CD14-positive monocyte (primary cell): ENCODE results near the gene GALNT14. TPM values are rescaled to one million over a fixed set of nuclear protein-coding genes. Genes with fewer than 3 reads are reported as not detected.

Experiments used
- DNase-seq, 3 donors: peaks; one replicate each; pipeline ENCODE4 v3.0.0-alpha.2; 2011 to 2022
- H2AFZ ChIP-seq: 2 replicates; pipeline ENCODE4 v1.6.0; 2012; ENCODE audit warnings: mild to moderate bottlenecking, low read depth, low read length, inconsistent platforms; ENCODE audit not compliant: insufficient read depth, poor library complexity, severe bottlenecking
- H3K27ac ChIP-seq, 2 donors: 1 replicate in 1 of 2; 2 replicates in 1 of 2; pipeline ENCODE4 v1.5.1; 2012 to 2013; ENCODE audit warnings: low read length in 2 of 2, control low read depth in 1 of 2, inconsistent platforms in 1 of 2, low read depth in 1 of 2, mild to moderate bottlenecking in 1 of 2
- H3K27me3 ChIP-seq, 2 donors: one replicate each; pipeline versions ENCODE4 v1.6.0 to v1.6.1; 2011 to 2013; ENCODE audit warnings: low read length in 2 of 2; ENCODE audit not compliant: control insufficient read depth in 2 of 2, insufficient read depth in 2 of 2
- H3K36me3 ChIP-seq, 2 donors: replicated peaks in 1 of 2; 1 replicate in 1 of 2; 2 replicates in 1 of 2; pipeline versions ENCODE4 v1.5.1 to v1.6.1; 2012 to 2013; ENCODE audit warnings: low read length in 2 of 2, control low read depth in 1 of 2, inconsistent platforms in 1 of 2, mild to moderate bottlenecking in 1 of 2; ENCODE audit not compliant: insufficient read depth in 2 of 2, control insufficient read depth in 1 of 2
- H3K4me1 ChIP-seq, 2 donors: 1 replicate in 1 of 2; 2 replicates in 1 of 2; pipeline versions ENCODE4 v1.5.1 to v1.6.1; 2012 to 2013; ENCODE audit warnings: low read length in 2 of 2, control low read depth in 1 of 2, inconsistent platforms in 1 of 2, mild to moderate bottlenecking in 1 of 2, moderate library complexity in 1 of 2; ENCODE audit not compliant: insufficient read depth in 2 of 2, control insufficient read depth in 1 of 2
- H3K4me2 ChIP-seq: replicated peaks from 2 replicates; pipeline ENCODE3; 2012; ENCODE audit warnings: low read length, moderate library complexity, mild to moderate bottlenecking; ENCODE audit not compliant: poor library complexity, severe bottlenecking; ENCODE audit errors: extremely low read depth
- H3K4me3 ChIP-seq, 3 experiments: fragments of 200-600 bp in 1 of 3; sonication (generic) in 1 of 3; replicated peaks in 1 of 3; 1 replicate in 2 of 3; 2 replicates in 1 of 3; pipeline ENCODE4 v1.5.1; 2011 to 2013; ENCODE audit warnings: low read length in 3 of 3, mild to moderate bottlenecking in 3 of 3, control low read depth in 2 of 3, low read depth in 2 of 3, inconsistent platforms in 1 of 3, moderate library complexity in 1 of 3
- H3K79me2 ChIP-seq: 2 replicates; pipeline ENCODE4 v1.6.0; 2012; ENCODE audit warnings: mild to moderate bottlenecking, control low read depth, inconsistent platforms, low read length, moderate library complexity; ENCODE audit not compliant: insufficient read depth
- H3K9ac ChIP-seq: 2 replicates; pipeline ENCODE4 v1.6.0; 2017; ENCODE audit warnings: low read length, mild to moderate bottlenecking; ENCODE audit not compliant: insufficient read depth, poor library complexity, severe bottlenecking
- H3K9me3 ChIP-seq, 2 donors: replicated peaks in 1 of 2; 1 replicate in 1 of 2; 2 replicates in 1 of 2; pipeline versions ENCODE4 v1.5.1 to v1.6.1; 2012 to 2013; ENCODE audit warnings: low read length in 2 of 2, control low read depth in 1 of 2; ENCODE audit not compliant: control insufficient read depth in 1 of 2, insufficient read depth in 1 of 2
- H4K20me1 ChIP-seq: 2 replicates; pipeline ENCODE4 v1.6.0; 2012; ENCODE audit warnings: mild to moderate bottlenecking, low read length, control low read depth, moderate library complexity; ENCODE audit not compliant: insufficient read depth
- H3K27ac Mint-ChIP-seq, 7 donors: one replicate each; pipeline ENCODE4 v1.8.0; 2020; ENCODE audit warnings: mild to moderate bottlenecking in 7 of 7, mixed read lengths in 7 of 7, moderate library complexity in 6 of 7, inconsistent platforms in 2 of 7
- H3K27me3 Mint-ChIP-seq, 3 donors: one replicate each; pipeline ENCODE4 v1.8.0; 2021 to 2022; ENCODE audit warnings: low read depth in 3 of 3, mild to moderate bottlenecking in 3 of 3, mixed read lengths in 3 of 3, moderate library complexity in 3 of 3, inconsistent platforms in 1 of 3
- H3K36me3 Mint-ChIP-seq, 2 donors: one replicate each; pipeline ENCODE4 v1.8.0; 2020; ENCODE audit warnings: mixed read lengths in 2 of 2, inconsistent platforms in 1 of 2, mild to moderate bottlenecking in 1 of 2
- H3K4me1 Mint-ChIP-seq: one replicate; pipeline ENCODE4 v1.8.0; 2020; ENCODE audit warnings: mild to moderate bottlenecking, mixed read lengths
- H3K4me3 Mint-ChIP-seq, 2 donors: one replicate each; pipeline ENCODE4 v1.8.0; 2020; ENCODE audit warnings: mild to moderate bottlenecking in 2 of 2, mixed read lengths in 2 of 2, moderate library complexity in 1 of 2
- H3K9me3 Mint-ChIP-seq, 7 donors: one replicate each; pipeline ENCODE4 v1.8.0; 2020 to 2022; ENCODE audit warnings: mixed read lengths in 7 of 7, mild to moderate bottlenecking in 6 of 7, moderate library complexity in 6 of 7, inconsistent platforms in 2 of 7
- WGBS: methylation state at CpG from one replicate; pipeline ENCODE4 v1.1.5; 2013; ENCODE audit warnings: missing lambda C conversion rate; ENCODE audit not compliant: insufficient coverage; 5-methylcytosine and 5-hydroxymethylcytosine counted together
- intact Hi-C, 2 donors: fragments of 100-400 bp; cut with micrococcal nuclease; formaldehyde crosslinking; loops; one replicate each; pipeline versions ENCODE4 v1.15.0 to v1.15.1; 2023
- polyA plus RNA-seq, 3 donors: library from polyadenylated mRNA; depleted of rRNA in 1 of 3; unstranded in 2 of 3; stranded (reverse) in 1 of 3; fragments of 300-500 nt in 2 of 3; fragments of >200 nt in 1 of 3; fragmentation: Illumina TruSeq in 2 of 3; gene quantifications; 1 replicate in 2 of 3; 2 replicates in 1 of 3; pipeline ENCODE4 v1.2.3, GENCODE V29; 2012 to 2021
- TF ChIP-seq, protein P1 (sequence below): fragments of 200-600 bp; IDR thresholded peaks from one replicate; pipeline ENCODE4 v1.8.0; 2022; ENCODE audit warnings: antibody characterized with exemption, mild to moderate bottlenecking

GALNT14 gene
- polyA plus RNA-seq, 3 donors = 0.33 TPM; not detected in 2

DNA sequence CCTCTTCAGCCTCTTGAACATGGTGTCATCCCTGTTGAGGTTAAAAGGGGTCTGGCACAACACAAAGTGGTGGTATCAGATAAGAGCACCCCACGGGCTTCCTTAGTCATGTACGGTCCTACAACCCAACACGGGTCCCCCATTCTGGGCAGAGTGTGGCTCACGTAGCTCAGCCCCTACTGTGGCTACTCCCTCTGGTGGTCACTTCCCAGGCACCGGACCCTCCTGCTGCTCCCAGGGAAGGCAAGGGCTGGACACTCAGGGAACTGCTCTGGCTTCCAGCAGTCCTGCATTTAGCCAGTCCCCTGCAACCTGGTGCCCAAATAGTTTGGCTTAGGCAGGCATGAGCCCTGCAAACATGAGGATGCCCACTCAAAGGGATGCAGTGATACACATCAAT, 58.6 kb downstream of the GALNT14 start:
- DNase-seq = no peak
- no peaks in the 10 kb centered on the region for H3K36me3 Mint-ChIP-seq
- H3K4me1 Mint-ChIP-seq = no peaks in the 10 kb centered on the region
- H4K20me1 ChIP-seq = no peaks in the 10 kb centered on the region
- intact Hi-C loops = no loop called here
- H3K27me3 Mint-ChIP-seq = no peaks in the 10 kb centered on the region
- H3K9me3 ChIP-seq = no peaks in the 10 kb centered on the region
- H3K36me3 ChIP-seq = no peaks in the 10 kb centered on the region
- H3K9ac ChIP-seq = no peak overlapping the region
- TF ChIP-seq, protein P1, sequence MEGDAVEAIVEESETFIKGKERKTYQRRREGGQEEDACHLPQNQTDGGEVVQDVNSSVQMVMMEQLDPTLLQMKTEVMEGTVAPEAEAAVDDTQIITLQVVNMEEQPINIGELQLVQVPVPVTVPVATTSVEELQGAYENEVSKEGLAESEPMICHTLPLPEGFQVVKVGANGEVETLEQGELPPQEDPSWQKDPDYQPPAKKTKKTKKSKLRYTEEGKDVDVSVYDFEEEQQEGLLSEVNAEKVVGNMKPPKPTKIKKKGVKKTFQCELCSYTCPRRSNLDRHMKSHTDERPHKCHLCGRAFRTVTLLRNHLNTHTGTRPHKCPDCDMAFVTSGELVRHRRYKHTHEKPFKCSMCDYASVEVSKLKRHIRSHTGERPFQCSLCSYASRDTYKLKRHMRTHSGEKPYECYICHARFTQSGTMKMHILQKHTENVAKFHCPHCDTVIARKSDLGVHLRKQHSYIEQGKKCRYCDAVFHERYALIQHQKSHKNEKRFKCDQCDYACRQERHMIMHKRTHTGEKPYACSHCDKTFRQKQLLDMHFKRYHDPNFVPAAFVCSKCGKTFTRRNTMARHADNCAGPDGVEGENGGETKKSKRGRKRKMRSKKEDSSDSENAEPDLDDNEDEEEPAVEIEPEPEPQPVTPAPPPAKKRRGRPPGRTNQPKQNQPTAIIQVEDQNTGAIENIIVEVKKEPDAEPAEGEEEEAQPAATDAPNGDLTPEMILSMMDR = peak; percentile 11
- H3K4me3 Mint-ChIP-seq = no peak overlapping the region
- no peak overlapping the region for H3K27ac Mint-ChIP-seq
- H3K4me3 ChIP-seq = no peak overlapping the region
- H3K79me2 ChIP-seq = no peaks in the 10 kb centered on the region
- H3K27me3 ChIP-seq = no peaks in the 10 kb centered on the region
- no peak overlapping the region for H3K4me2 ChIP-seq
- WGBS = 89% methylated on average over 5 of the region's 5 CpGs
- no peaks in the 10 kb centered on the region for H3K9me3 Mint-ChIP-seq
- no peaks in the 10 kb centered on the region for H3K4me1 ChIP-seq
- no peak overlapping the region for H3K27ac ChIP-seq
- no peak overlapping the region for H2AFZ ChIP-seq

- H2AFZ ChIP-seq = no peak overlapping the region
- H3K4me3 ChIP-seq = no peak overlapping the region
- H3K9me3 ChIP-seq = no peaks in the 10 kb centered on the region
- no peaks in the 10 kb centered on the region for H3K27me3 ChIP-seq
- H3K27ac ChIP-seq = no peak overlapping the region
- Mint-ChIP-seq H3K4me1 (no peaks in the 10 kb centered on the region), H3K9me3 (no peaks in the 10 kb centered on the region), H3K36me3 (no peaks in the 10 kb centered on the region), H3K27ac (peak overlapping the region in 1 of 7 donors; percentile 9), H3K27me3 (no peaks in the 10 kb centered on the region), H3K4me3 (no peak overlapping the region)
- H3K9ac ChIP-seq = no peak overlapping the region
- no peak overlapping the region for H3K4me2 ChIP-seq
- 77% methylated on average over 5 of the region's 6 CpGs for WGBS
- no peaks in the 10 kb centered on the region for H3K4me1 ChIP-seq
- no peaks in the 10 kb centered on the region for H3K36me3 ChIP-seq
- intact Hi-C loops = no loop called here
- H4K20me1 ChIP-seq = no peaks in the 10 kb centered on the region
- TF ChIP-seq, protein P1 = no peak
- DNase-seq = no peak
- no peaks in the 10 kb centered on the region for H3K79me2 ChIP-seq
Measured at GRCh38 chr2:31078579-31079105, 59.6 kb downstream of the GALNT14 start.
